ENCODE data around the gene ILDR2.

Gene ILDR2

DNA sequence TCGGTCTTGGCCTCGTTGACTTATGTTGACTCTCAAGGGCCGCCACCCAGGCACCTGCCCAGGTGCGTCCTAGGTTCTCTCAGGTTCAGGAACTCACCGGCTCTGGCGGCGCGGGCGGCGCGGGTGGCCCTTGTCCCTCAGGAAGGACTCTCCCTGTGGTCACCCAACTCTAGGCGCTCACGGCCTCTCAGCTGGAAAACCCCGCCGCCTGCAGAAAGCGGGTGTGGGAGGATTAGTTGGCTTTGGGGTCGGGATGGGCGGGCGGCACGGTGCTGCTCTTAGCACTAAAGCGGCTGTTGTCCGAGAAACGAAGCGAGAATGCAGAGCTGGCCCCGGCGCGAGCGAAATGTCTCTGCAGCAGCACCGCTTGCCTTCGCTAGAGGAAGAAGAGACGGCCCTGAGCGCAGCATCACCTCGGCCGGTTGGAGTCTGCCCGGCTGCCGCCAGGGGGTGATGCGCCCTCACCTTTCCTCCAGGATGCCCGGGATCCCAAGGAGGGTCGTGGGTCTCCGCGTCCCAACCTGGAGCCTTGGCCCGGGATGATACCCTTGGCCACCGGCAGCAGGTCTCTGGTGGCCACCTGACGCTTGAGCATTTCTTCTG, 91.2 kb downstream of the ILDR2 start:
- DNase-seq: peak; percentile 87

- DNase-seq: no peak
These were observed 92.4 kb downstream of the ILDR2 start for GRCh38 chr1:166882893-166883292.

DNA sequence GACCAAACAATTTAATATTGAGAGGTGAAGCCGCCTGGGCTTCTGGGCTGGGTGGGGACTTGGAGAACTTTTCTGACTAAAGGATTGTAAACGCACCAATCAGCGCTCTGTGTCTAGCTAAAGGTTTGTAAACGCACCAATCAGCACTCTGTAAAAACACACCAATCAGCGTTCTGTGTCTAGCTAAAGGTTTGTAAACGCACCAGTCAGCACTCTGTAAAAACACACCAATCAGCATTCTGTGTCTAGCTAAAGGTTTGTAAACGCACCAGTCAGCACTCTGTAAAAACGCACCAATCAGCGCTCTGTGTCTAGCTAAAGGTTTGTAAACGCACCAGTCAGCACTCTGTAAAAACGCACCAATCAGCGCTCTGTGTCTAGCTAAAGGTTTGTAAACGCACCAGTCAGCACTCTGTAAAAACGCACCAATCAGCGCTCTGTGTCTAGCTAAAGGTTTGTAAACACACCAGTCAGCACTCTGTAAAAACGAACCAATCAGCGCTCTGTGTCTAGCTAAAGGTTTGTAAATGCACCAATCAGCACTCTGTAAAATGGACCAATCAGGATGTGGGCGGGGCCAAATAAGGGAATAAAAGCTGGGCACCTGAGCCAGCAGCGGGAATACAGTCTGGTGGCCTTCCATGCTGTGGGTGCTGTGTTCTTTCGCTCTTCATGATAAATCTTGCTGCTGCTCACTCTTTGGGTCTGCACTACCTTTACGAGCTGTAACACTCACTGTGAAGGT, 97.0 kb downstream of the ILDR2 start:
- peak; percentile 24 for DNase-seq

DNA sequence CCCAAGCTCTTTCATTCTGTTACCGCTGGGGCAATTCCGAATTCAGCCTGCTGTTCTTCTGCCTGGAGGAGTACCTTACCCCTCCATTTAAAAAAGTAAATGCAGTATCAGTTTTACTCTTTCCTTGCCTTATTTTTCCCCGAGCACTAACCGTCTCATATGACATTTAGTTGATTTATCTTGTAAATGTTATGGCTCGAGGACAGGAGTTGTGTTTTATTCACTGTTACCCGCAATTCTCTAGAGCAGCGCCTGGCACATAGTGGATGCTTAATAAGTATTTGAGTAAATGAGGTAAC, 98.9 kb downstream of the ILDR2 start:
- no peak for DNase-seq

DNA sequence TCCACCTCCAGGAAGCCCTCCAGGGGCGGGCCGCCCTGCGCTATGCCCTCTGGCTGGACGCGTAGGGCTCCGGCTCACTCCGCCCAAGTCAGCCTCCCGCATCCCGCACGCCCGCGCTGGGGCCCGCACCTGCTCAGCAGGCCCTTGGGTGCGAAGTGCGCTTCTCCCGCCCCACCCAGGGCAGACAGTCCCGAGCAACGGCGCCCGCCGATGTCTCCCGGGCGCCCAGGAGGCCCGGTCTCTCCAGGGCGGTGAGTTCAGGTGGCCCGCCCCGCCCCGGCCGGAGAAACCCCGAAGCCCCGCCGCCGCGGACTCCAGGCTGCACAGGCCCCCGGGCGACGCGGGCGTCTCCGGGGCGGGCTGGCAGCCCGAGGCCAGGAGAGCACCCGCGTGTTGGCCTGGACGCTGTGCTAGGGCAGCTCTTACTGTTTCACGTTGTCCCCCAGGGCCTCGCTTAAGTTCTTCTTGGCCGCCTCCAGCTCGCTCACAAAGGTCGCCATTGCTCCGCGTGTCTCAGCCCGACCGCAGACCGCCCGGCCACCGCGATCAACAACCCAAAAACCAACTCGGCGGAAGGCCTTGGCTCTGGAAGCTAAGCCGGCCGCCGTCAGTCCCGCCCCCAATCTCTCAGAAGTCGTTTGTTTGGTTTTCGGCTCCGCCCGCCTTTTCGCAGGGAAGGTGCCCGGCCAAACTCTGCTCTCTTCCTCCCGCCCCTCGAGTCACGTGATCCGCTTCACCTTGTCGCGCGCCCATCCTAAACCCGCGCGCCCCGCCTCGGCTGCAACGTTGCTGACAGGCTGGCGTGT, 99.4 kb downstream of the ILDR2 start, which contains the start of gene TADA1:
Gene TADA1, minus strand, starts transcription at position 531 of the 806 bp plus-strand sequence. Its CDS starts 31 bp downstream, at position 500.
- DNase-seq: peak; percentile 99

- DNase-seq: no peak
These were observed 100.0 kb downstream of the ILDR2 start for GRCh38 chr1:166875302-166875733.

DNA sequence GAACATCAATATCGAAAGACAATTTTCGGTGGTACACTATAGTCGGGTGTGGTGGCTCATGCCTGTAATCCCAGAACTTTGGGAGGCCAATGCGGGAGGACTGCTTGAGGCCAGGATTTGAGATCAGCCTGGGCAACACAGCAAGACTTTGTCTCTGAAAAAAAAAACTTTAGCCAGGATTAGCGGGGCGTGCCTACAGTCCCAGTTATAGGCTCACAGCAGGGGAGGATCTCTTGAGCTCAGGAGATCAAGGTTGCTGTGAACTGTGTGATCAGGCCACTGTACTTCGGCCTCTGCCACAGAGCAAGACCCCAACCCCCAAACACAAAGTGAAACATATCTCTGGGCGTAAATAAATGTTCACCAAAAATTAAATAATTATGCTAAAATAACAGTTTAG, 100.9 kb downstream of the ILDR2 start:
- DNase-seq: no peak

DNA sequence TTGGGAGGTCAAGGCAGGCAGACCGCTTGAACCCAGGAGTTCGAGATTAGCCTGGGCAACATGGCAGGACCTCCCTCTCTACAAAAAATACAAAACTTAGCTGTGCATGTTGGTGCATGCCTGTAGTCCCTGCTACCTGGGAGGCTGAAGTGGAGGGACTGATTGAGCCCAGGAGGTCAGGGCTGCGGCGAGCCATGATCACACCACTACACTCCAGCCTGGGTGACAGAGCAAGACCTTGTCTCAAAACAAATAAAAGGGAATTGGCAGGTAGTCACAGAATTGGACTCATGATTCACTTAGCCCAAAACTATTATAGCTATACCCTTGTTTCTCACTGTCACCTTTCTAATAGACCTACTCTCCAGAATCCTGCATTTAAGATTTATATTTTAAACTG, 104.8 kb downstream of the ILDR2 start:
- no peak for DNase-seq

- DNase-seq: no peak
These were observed 105.8 kb downstream of the ILDR2 start for GRCh38 chr1:166869318-166870099.

- DNase-seq: no peak
These were observed 106.7 kb downstream of the ILDR2 start for GRCh38 chr1:166868639-166869038.

GRCh38 chr1:166865926-166866325, 109.4 kb downstream of the ILDR2 start:
- DNase-seq: no peak

- DNase-seq: no peak
These were observed 115.7 kb downstream of the ILDR2 start for GRCh38 chr1:166859597-166859996.

- no peak for DNase-seq
These were observed 116.5 kb downstream of the ILDR2 start for GRCh38 chr1:166858726-166859419.

Measured in DMS53 (cell line).